Stomach (tissue), 9 donors: ENCODE measurements around the gene HSPH1. TPM values are rescaled to one million over a fixed set of nuclear protein-coding genes. Genes with fewer than 3 reads are reported as not detected.

Experiments
- DNase-seq, 2 donors: peaks; one replicate each; pipeline versions ENCODE4 v3.0.0 to v3.0.0-alpha.2; 2013 to 2019
- H3K27ac ChIP-seq, 5 donors: fragments of 200-600 bp in 4 of 5; sonication (generic) in 4 of 5; one replicate each; pipeline ENCODE4 v1.5.1; 2013 to 2019; ENCODE audit warnings: mild to moderate bottlenecking in 1 of 5, moderate library complexity in 1 of 5
- H3K27me3 ChIP-seq, 3 donors: fragments of 200-600 bp; sonication (generic); one replicate each; pipeline ENCODE4 v1.5.1; 2017 to 2019; ENCODE audit warnings: mixed run types in 1 of 3
- H3K36me3 ChIP-seq, 4 donors: fragments of 200-600 bp; sonication (generic); 1 replicate in 3 of 4; 2 replicates in 1 of 4; pipeline ENCODE4 v1.5.1; 2016 to 2019
- H3K4me1 ChIP-seq, 4 donors: fragments of 200-600 bp; sonication (generic); one replicate each; pipeline ENCODE4 v1.5.1; 2016 to 2019
- H3K4me3 ChIP-seq, 4 donors: fragments of 200-600 bp; sonication (generic) in 3 of 4; one replicate each; pipeline ENCODE4 v1.5.1; 2016 to 2019; ENCODE audit warnings: mild to moderate bottlenecking in 1 of 4
- H3K9me3 ChIP-seq, 4 donors: fragments of 200-600 bp; sonication (generic); one replicate each; pipeline ENCODE4 v1.5.1; 2016 to 2019
- CTCF ChIP-seq, 7 experiments: fragments of 450-650 bp in 4 of 7; fragments of 200-600 bp in 3 of 7; sonication (generic) in 3 of 7; IDR thresholded peaks; one replicate each; pipeline ENCODE4 v1.5.1; 2016 to 2019; ENCODE audit warnings: antibody characterized with exemption in 7 of 7, control low read depth in 2 of 7, mild to moderate bottlenecking in 1 of 7
- EP300 ChIP-seq: sonication (generic); formaldehyde crosslinking; IDR thresholded peaks from one replicate; pipeline ENCODE4 v1.6.1; 2017; ENCODE audit warnings: antibody characterized with exemption
- POLR2A ChIP-seq, 4 donors: fragments of 450-650 bp; IDR thresholded peaks; one replicate each; pipeline ENCODE4 v1.6.1; 2016; ENCODE audit warnings: antibody characterized with exemption in 4 of 4, control low read depth in 2 of 4, mild to moderate bottlenecking in 1 of 4, moderate library complexity in 1 of 4
- POLR2AphosphoS5 ChIP-seq, 3 donors: sonication (generic); formaldehyde crosslinking; IDR thresholded peaks; one replicate each; pipeline ENCODE4 v1.6.1; 2016; ENCODE audit warnings: antibody characterized with exemption in 3 of 3
- WGBS, 5 donors: extraction: QIAGEN DNeasy Blood & Tissue Kit in 3 of 5; methylation state at CpG; one replicate each; pipeline versions ENCODE4 v1.1.5 to v1.1.7; 2013 to 2018; 5-methylcytosine and 5-hydroxymethylcytosine counted together
- intact Hi-C: fragments of 100-400 bp; cut with DNase I; formaldehyde crosslinking; loops from one replicate; pipeline ENCODE4 v1.15.1; 2023; ENCODE audit warnings: low total_unique reads
- polyA plus RNA-seq, 3 donors: library from polyadenylated mRNA; stranded (reverse); fragments of 200-250 nt; gene quantifications; one replicate each; pipeline ENCODE4 v1.2.3, GENCODE V29; 2013
- total RNA-seq, 5 donors: library from RNA; depleted of rRNA; stranded (reverse); fragments of >200 nt; gene quantifications; one replicate each; pipeline versions ENCODE4 v1.1.0 to v1.2.3, GENCODE V29; 2014 to 2016
- donor health status: healthy with polysubstance abuse.
- donor health status: Bipolar disorder and iron deficiency.
- donor health status: healthy.

Gene HSPH1
- total and polyA plus RNA-seq, 8 donors: 18.6 to 49.4 (median 29.5) TPM

- WGBS, 5 donors: 89 to 96% (median 95%) methylated on average over 4 of the region's 4 CpGs
- no peaks in the 10 kb centered on the region for H3K4me1 ChIP-seq
- H3K4me3 ChIP-seq: no peak overlapping the region
- DNase-seq: no peak
- intact Hi-C loops: no loop called here
- H3K27me3 ChIP-seq: no peaks in the 10 kb centered on the region
- no peaks in the 10 kb centered on the region for H3K9me3 ChIP-seq
- H3K27ac ChIP-seq: no peak overlapping the region
- no peak for TF ChIP-seq CTCF (IDR thresholded peaks at IDR 0.05)
- no peak for TF ChIP-seq POLR2A (IDR thresholded peaks at IDR 0.05)
- TF ChIP-seq EP300: no peak
- H3K36me3 ChIP-seq: peaks cover 50 to 100% (median 100%) of the 10 kb centered on the region in 4 donors
Measured at GRCh38 chr13:31150315-31150985, 11.3 kb downstream of the HSPH1 start.

DNA sequence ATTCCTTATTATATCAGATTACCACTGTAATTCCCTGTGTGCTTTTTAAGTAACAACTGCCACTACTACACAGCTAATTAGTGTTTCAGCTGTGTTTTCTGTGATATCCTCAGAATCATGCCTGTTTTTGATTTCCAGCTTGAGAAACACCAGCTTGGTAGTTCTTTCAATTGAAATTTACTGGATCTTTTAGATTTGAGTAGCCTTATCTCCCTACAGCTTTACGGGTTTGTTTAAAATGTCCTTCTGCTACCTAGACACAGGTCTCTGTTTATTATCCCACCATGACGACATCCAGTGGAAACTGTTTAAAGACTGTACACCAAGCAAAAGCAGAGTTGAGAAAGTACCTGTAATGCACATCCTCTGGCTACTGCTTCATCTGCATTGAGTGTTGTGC, 12.1 kb downstream of the HSPH1 start:
- intact Hi-C loops: no loop called here
- DNase-seq: no peak
- H3K27ac ChIP-seq: no peak overlapping the region
- TF ChIP-seq POLR2A (IDR thresholded peaks at IDR 0.05): no peak
- TF ChIP-seq POLR2AphosphoS5 (IDR thresholded peaks at IDR 0.05): no peak
- no peak for TF ChIP-seq CTCF (IDR thresholded peaks at IDR 0.05)
- TF ChIP-seq EP300: no peak
- no peaks in the 10 kb centered on the region for H3K9me3 ChIP-seq
- no peaks in the 10 kb centered on the region for H3K4me1 ChIP-seq
- no peak overlapping the region for H3K4me3 ChIP-seq
- peaks cover 45 to 100% (median 100%) of the 10 kb centered on the region in 4 donors for H3K36me3 ChIP-seq
- WGBS, 5 donors: 84 to 91% (median 87%) methylated on average over 2 of the region's 2 CpGs
- no peaks in the 10 kb centered on the region for H3K27me3 ChIP-seq

DNA sequence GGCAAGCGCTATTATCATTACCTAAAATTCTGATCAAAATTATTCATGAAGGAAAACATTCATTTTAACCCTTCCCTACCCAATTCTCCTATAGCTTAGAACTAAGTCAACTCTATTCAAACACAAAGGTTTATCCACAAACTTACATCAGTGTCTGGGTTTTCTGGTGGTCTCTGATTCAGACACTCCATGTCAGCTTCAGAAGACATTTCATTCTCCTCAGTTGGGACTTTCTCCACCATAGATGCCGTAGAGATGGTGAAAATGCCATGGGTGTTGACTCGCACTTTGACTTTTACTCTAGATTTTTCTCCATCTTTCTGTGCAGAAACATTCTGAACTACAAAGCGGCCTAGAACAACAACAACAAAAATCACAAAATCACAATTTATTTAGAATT, 16.3 kb downstream of the HSPH1 start:
- WGBS, 5 donors: 96 to 98% (median 97%) methylated on average over 4 of the region's 4 CpGs
- H3K27ac ChIP-seq: no peak overlapping the region
- no peaks in the 10 kb centered on the region for H3K4me1 ChIP-seq
- no peak overlapping the region for H3K4me3 ChIP-seq
- H3K36me3 ChIP-seq: peaks cover 33 to 100% (median 100%) of the 10 kb centered on the region in 4 donors
- intact Hi-C loops: no loop called here
- H3K27me3 ChIP-seq: no peaks in the 10 kb centered on the region
- TF ChIP-seq EP300 (no peak), POLR2AphosphoS5 (IDR thresholded peaks at IDR 0.05) (no peak), POLR2A (IDR thresholded peaks at IDR 0.05) (no peak), CTCF (IDR thresholded peaks at IDR 0.05) (no peak)
- DNase-seq: no peak
- H3K9me3 ChIP-seq: no peaks in the 10 kb centered on the region

DNA sequence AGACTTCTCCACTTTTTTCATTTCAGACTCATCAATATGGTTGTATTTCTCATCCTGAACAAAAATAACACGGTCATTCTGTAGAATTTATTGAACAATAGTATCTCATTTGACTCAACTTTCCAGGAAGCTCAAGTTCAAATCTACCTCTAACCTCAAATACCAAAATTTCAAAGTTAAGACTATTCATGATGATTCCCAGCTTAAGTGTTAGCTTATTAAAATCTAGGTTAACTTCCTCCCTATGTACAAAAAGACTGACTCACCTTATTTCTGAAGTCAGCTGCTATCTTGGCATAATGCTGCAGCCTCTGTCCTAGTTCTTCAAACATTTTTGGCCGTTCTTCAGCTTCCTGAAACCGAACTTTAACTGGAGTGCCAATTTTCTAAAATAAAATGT, 23.2 kb downstream of the HSPH1 start:
- intact Hi-C loops: no loop called here
- H3K9me3 ChIP-seq: no peaks in the 10 kb centered on the region
- no peak overlapping the region for H3K4me3 ChIP-seq
- H3K27ac ChIP-seq: no peak overlapping the region
- peaks cover 32 to 92% (median 88%) of the 10 kb centered on the region in 4 donors for H3K36me3 ChIP-seq
- H3K4me1 ChIP-seq: no peaks in the 10 kb centered on the region
- 87 to 92% (median 90%) methylated on average over 3 of the region's 3 CpGs for WGBS, 5 donors
- H3K27me3 ChIP-seq: no peaks in the 10 kb centered on the region
- no peak for DNase-seq
- TF ChIP-seq CTCF (IDR thresholded peaks at IDR 0.05) (no peak), EP300 (no peak), POLR2AphosphoS5 (IDR thresholded peaks at IDR 0.05) (no peak), POLR2A (IDR thresholded peaks at IDR 0.05) (no peak)
